NCI-H2196 (cell line): Measurements from ENCODE around the gene RAF1.
"Not testable (repeated sequence)": the region's sequence is repeated elsewhere in the genome, so short reads cannot be mapped to it uniquely, and the experiment has no call there.

Experiments used
- DNase-seq: peaks from one replicate; lab custom pipeline; 2025; ENCODE audit not compliant: unreplicated experiment; lab: John Stamatoyannopoulos, UW

RAF1 gene

GRCh38 chr3:12677616-12678015, 13.7 kb upstream of the RAF1 start:
- DNase-seq: no peak

DNA sequence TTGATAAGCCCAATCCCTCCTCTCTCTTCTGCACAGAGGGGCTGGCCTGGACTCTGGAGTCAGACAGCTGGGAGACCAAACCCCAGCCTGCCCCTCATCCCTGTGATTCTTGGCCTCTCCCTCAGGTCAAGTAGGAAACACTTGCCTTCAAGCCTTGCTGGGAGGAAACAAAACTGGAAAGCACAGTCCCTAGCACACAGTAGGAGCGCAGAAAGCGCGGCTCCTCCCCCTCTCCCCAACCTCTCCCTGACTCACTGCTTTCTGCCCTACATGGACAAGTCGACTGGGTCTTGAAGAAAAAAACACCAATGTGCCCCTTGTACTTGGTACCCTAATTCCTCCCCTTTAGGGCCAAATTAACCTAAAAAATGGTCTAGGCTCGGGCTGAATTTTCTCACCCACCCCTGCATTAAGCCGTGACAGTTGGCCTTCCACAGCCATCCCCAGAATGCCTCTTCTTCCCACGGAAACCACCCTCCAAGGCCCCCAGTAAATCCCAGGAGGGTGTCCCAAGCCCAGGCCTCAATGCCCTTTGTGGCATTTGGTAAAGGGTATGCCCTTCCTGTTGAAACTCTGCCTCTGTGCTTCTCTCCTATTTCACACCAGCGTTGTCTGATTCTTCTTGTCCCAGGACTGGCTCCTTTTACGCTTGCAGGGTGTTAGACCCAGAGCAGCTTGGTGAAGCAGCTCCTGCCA, 11.3 kb upstream of the RAF1 start:
- DNase-seq: no peak

- DNase-seq: not testable (repeated sequence)
These were observed 10.2 kb upstream of the RAF1 start for GRCh38 chr3:12673956-12674736.

DNA sequence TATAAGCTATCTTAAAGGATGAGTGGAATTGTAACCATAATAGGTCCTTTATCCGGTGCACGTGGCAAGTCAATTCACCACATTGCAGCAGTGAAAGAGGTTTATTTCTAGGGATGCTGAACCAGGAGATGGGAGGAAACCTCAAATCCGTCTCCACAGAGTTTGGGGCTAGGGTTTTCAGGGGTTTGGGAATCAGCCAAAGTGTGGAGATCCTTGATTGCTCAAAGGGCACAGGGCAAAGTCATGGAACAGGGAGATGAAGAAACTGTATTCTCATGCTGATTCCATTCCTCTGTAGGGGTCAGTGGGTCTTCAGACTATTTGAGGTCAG, 7.2 kb upstream of the RAF1 start:
- no peak for DNase-seq

- DNase-seq: no peak
These were observed 6.6 kb upstream of the RAF1 start for GRCh38 chr3:12670365-12671119.

- no peak for DNase-seq
These were observed 449 bp downstream of the RAF1 start for GRCh38 chr3:12663401-12663935.

GRCh38 chr3:12662593-12663400, 1.1 kb downstream of the RAF1 start:
- DNase-seq: no peak

- no peak for DNase-seq
These were observed 1.9 kb downstream of the RAF1 start for GRCh38 chr3:12661926-12662592.

DNA sequence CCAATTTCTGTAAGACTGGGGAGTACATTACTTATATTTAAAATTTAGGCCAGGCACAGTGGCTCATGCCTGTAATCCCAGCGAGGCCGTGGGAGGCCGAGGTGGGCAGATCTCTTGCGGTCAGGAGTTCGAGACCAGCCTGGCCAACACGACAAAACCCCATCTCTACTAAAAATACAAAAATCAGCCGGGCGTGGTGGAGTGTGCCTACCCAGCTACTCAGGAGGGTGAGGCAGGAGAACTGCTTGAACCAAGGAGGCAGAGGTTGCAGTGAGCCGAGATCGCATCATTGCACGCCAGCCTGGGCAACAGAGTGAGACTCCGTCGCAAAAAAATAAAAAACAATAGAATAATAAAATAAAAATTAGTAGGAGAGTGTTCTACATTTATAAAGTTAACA, 2.5 kb downstream of the RAF1 start:
- not testable (repeated sequence) for DNase-seq

DNA sequence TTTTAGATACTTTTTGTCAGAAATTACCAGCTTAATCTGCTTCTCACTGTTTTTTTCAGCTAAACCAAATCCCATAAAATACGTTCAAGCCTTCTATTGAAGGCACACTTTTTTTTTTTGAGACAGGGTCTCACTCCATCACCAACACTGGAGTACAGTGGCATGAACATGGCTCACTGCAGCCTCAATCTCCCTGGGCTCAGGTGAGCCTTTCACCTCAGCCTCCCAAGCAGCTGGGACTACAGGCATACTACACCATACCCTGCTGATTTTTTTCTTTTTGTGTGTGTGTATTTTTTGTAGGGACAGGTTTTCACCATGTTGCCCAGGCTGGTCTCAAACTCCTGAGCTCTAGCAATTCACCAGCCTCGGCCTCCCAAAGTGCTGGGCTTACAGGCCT, 3.7 kb downstream of the RAF1 start:
- no peak for DNase-seq

GRCh38 chr3:12659316-12660015, 4.5 kb downstream of the RAF1 start:
- DNase-seq: no peak

DNA sequence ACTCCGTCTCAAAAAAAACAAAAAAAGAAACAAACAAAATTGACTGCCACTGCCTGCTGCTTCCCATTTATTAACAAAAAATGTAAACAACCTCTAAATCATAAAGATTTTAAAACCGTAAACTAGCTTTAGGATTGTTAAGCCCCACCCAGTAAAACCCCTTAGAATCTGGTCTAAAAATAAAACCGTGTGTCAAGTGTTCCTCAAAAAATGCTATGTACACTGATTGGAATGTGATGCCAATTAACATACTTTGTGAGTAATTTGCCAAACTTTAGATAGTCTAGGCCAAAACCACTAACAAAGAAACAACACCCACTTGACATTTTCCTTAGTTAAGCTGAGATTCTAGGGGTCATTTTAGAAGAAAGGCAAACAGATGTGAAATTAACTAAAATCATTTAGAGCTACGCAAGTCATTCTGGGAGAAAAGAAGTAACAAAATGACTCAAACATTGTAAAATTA, 5.3 kb downstream of the RAF1 start:
- DNase-seq: no peak

DNA sequence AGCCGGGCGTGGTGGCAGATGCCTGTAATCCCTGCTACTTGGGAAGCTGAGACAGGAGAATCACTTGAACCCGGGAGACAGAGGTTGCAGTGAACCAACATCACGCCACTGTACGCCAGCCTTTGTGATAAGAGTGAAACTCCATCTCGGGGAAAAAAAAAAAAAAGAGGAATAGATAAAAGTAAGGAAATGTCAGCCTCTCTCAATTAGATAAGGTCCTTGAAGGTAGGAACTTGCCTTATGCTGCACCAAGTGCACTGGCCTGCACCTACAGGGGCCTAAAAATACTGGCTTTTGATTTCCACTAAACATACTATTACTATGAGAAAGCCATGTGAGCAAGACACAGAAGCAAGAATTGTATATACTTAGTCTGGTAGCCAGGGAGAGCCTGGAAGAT, 7.1 kb downstream of the RAF1 start:
- no peak for DNase-seq

GRCh38 chr3:12656193-12656592, 7.7 kb downstream of the RAF1 start:
- DNase-seq: no peak

GRCh38 chr3:12655701-12656100, 8.2 kb downstream of the RAF1 start:
- no peak for DNase-seq

GRCh38 chr3:12653747-12654146, 10.2 kb downstream of the RAF1 start:
- no peak for DNase-seq

GRCh38 chr3:12648384-12648959, 15.4 kb downstream of the RAF1 start:
- no peak for DNase-seq

- no peak for DNase-seq
These were observed 19.5 kb downstream of the RAF1 start for GRCh38 chr3:12644331-12644937.

- no peak for DNase-seq
These were observed 20.2 kb downstream of the RAF1 start for GRCh38 chr3:12643724-12644123.
